GM21381 (cell line): ENCODE results near the gene ZFAND3.

Experiments
- ATAC-seq: cut with Tn5 transposase; IDR thresholded peaks from one replicate; pipeline ENCODE4 v1.9.1; 2021; ENCODE audit warnings: mild to moderate bottlenecking, moderate library complexity; ENCODE audit not compliant: unreplicated experiment

ZFAND3 gene

GRCh38 chr6:38175786-38176185 lies 356.3 kb downstream of the ZFAND3 start:
- ATAC-seq, result no peak

- ATAC-seq, result no peak
These were observed 357.5 kb downstream of the ZFAND3 start for GRCh38 chr6:38176797-38177751.

- no peak for ATAC-seq
These were observed 358.5 kb downstream of the ZFAND3 start for GRCh38 chr6:38177882-38178583.

DNA sequence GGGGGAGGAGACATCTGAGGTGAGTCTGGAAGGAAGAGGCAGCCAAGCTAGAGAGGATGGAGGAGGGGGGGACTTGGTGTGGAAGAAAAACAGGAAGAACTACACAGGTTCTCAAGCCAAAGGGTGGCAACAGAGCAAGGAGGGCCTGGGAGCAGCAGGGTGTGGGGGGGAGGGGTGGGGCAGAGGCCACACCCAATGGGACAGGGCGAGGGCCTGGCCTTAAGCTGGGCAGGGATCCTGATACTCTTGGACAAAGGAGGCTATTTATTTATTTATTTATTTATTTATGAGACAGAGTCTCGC lies 359.0 kb downstream of the ZFAND3 start:
- no peak for ATAC-seq

DNA sequence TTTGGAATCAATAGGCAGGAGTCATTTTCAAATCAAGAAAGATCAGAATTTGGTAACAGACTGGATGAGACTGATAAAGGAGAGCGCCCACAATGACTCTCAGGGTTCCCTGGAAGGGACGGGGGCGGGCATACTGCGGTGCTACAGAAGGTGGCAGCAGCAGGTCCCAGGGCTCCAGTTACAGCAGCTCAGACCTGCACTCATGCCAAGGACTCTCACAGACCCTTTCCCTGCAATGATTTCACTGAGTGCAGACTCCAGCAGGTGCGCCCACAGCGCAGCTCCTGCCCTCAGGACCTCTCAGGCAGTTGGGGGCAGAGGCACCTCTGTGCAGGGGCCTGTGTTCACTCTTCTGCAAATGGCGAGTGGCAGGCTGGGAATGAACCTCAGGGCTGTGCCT lies 359.8 kb downstream of the ZFAND3 start:
- ATAC-seq, result no peak

DNA sequence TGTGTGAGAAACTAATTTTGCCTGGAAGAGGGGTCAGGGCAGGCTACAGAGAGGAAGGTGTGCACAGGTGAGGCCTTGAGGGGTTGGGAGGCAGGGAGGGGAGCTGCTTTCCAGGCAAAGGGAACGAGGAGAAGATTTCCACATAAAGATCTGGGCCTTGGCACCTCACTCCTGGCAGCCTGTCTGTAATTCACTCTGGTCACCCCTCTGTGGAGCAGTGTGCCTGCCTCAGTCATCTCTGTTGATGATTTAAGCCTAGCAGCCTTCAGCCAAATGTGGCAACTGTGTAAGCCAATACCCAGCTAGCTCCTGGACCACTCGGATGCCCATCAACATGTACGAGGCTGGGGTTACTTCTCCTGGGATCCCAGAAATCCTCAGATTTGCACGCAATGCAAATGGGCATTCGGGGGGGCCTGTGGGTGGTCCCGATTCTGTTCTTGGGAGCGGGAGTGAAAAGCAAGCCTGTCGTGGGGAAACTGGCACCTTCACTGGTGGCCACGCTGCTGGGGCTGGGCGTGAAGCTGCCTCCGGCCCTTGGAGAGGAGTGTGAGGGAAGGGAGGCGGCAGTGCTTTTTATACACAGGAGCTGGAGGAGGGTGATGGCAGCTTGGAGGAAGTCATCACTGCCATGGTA lies 360.4 kb downstream of the ZFAND3 start:
- ATAC-seq, result no peak

DNA sequence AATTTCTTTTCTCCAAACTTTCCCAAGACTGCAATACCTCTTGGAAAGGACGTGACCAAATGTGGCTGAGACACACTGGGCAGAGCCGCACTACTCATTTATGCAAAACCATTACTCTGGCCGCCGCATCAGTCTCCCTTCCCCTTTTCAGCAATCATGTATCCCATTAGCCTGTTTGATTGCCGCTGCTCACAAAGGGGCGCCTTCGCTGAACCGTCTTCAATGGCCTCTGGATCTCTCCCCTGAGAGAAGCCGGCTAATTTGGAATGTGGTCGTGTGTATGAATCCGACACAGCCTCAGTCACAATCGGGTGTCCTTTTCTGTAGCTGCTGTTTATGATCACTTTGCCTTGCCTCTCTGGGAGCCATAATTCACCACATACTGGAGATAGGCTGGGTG lies 361.1 kb downstream of the ZFAND3 start:
- ATAC-seq, result no peak

- ATAC-seq, result no peak
These were observed 362.9 kb downstream of the ZFAND3 start for GRCh38 chr6:38182426-38182825.

DNA sequence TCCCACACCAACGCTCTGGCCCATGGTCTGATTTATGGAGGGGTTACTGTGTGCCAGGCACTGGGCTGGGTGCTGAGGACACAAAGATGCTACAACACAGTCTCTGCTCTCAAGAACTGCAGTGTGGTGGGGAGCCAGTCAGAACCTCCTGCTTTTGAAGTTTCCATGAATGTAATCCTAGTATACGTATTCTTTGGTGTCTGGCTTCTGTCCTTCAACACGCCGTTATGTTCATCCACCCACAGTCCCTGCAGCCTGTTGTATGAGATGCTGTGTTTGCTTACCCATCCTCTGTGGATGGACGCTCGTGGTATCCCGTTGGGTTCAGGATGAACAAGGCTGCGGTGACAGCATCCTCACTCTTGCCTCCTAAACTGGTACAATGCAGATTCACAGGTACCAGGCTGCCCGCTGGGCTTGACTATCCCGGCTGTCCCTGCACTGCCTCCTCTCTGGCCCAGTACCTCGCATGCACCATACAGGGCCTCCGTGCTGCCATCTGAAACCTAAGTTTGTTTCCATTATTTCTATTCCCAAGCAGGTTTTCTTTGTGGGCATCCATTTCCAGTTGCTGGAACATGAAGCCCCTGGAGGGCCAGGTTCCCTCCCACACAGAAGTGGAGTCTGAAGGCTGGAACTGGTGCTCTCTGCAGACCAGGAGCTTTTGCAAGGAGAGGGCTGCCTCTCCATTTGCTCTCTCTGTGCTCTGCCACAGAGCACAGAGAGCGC lies 364.5 kb downstream of the ZFAND3 start:
- ATAC-seq, result no peak

- ATAC-seq, result no peak
These were observed 365.1 kb downstream of the ZFAND3 start for GRCh38 chr6:38184585-38185080.

DNA sequence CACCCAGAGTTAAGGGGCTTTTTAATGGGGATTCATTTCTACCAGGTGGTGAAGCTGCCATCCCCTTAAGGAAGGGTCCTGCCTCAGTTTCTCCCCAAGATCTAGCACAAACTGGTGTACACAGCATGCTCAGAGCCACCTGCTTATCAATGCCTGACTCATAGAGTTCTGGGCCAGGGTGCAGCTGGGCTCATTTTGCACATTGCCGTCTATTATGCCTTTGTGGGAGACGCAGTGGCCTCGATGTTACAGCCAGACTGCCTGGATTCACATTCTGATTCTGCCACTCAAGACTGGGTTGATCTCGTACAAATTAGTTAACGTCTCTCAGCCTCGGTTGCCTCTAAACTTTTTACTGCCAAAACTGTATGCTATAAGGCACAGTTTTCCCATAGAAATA lies 365.7 kb downstream of the ZFAND3 start:
- no peak for ATAC-seq

DNA sequence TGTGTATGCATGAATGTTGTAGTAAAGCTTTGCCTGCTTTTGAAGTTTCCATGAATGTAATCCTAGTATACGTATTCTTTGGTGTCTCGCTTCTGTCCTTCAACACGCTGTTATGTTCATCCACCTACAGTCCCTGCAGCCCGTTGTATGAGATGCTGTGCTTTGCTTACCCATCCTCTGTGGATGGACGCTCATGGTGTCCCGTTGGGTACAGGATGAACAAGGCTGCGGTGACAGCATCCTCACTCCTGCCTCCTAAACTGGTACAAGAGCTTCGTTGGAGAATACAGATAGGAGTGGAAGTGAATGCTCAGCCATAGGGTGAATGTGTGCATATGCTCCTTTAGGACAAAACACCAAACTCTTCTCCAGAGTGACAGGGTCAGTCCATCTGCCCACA lies 366.2 kb downstream of the ZFAND3 start:
- no peak for ATAC-seq

DNA sequence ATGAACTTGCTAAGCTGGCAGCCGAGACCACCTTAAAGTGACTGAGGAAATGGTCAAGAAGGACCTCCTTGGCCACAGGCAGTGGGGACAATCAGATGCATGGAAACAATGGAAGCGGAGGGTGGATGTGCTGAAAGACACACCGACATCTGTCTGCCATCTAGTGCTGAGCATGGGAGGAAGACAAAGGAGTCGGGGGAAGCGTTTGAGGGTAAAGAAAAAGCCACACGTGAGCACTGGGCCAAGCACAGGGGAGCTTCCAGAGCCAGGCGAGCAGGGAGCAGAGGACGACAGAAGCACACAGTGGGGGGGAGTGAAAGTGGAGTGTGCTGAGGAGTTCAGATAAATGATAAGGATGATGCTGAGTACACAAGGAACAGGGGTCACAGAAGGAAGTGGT lies 367.8 kb downstream of the ZFAND3 start:
- no peak for ATAC-seq

GRCh38 chr6:38187811-38188590 lies 368.5 kb downstream of the ZFAND3 start:
- no peak for ATAC-seq

DNA sequence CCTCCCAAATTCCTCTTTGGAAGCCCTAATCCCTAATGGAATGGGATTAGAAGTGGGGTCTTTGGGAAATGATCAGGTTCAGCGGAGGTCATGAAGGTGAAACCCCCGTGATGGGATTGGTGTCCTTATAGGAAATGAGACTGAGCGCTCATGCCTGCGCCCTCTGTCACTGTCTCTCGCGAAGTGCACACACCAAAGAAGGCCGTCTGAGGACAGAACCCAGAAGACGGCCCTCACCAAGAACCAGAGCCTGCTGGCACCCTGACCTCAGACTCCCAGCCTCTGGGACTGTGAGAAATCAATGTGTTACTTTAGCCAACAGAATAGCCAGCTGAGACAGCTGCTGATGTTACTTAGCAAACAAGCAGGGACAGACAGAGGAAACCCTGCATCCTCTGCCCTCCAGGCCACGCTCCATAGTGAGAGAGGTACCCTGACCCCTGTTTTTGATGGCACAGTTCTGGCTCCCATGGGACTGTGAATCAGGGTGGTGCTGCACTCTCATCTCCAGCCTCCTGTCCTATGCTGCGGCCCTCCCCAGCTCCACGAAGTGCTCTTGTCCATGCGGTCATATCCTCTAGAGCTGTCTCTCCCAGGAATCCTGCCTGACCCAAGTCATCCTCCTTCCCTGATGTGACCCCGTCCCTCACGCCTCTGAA lies 369.3 kb downstream of the ZFAND3 start:
- ATAC-seq, result no peak

GRCh38 chr6:38191418-38191817 lies 371.9 kb downstream of the ZFAND3 start:
- no peak for ATAC-seq

DNA sequence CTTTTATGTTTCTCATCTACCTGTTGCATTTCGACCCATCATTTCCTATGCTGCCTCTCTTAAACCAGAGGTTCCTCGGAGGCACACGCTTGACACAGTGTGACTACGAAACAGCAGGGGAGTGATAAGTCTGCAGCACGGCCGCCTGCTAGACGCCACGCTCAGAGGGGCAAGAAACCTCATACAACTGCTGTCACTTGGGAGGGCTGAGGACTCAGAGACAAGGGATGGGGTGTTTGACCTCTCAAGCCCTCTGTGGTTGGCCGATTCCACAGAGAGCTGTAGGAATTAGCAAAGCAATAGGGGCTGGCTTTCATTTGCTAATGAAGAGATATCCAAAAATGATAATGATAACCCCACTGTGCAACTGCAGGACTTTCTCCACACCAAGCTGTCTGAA lies 372.5 kb downstream of the ZFAND3 start:
- ATAC-seq, result no peak

DNA sequence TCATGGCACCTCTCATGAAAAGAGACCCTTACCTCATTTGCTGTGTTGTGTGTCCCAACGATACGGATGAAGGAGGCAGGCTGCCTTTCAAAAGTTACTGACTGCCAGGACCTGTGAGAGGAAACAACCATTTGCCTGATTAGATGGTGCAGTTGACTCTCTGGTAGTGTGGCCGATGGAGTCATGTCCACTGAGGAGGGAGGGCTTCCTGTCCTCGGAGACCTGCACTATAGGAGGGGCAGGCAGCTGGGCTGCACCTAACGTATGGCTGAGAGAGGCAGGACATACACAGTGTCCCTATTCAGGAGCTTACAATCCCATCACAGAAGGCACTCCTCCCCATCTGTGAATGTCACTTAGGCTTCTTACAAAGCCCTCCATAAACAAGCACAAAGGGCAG lies 373.0 kb downstream of the ZFAND3 start:
- no peak for ATAC-seq

- ATAC-seq, result no peak
These were observed 373.5 kb downstream of the ZFAND3 start for GRCh38 chr6:38193051-38193450.
